K562 (cell line): ENCODE results near the gene CHML. TPM values are rescaled to one million over a fixed set of nuclear protein-coding genes. Genes with fewer than 3 reads are reported as not detected.

Experiments
- ATAC-seq: fragments of 200-7000 bp; cut with Tn5 transposase; 3 replicates; pipeline ENCODE4 v1.9.1; 2020; ENCODE audit warnings: moderate library complexity
- BruUV-seq: library from RNA; stranded (reverse); fragments of 400-500 nt; replicated peaks from 2 replicates; lab custom pipeline; 2021; lab: Mats Ljungman, UMichigan
- CTCF ChIA-PET: fragments of 300-600 bp; formaldehyde crosslinking; extraction: SDS; loops from one replicate; lab custom pipeline; 2021; ENCODE audit warnings: low intra/inter-chr PET ratio; lab: Yijun Ruan, JAX
- POLR2A ChIA-PET: fragments of 300-600, 350-650 bp; sonication (Branson Sonifier 250); formaldehyde crosslinking; extraction: SDS; loops from one replicate; lab custom pipeline; 2021; ENCODE audit warnings: antibody characterized with exemption, inconsistent platforms; lab: Yijun Ruan, JAX
- DNase-seq, 4 experiments: peaks; one replicate each; pipeline versions ENCODE4 v3.0.0 to v3.0.0-alpha.2; 2011 to 2018; ENCODE audit warnings: low spot score in 3 of 4, mixed read lengths in 3 of 4; ENCODE audit errors: extremely low read depth in 1 of 4
- FAIRE-seq: peaks from 2 replicates; lab custom pipeline; 2011; peaks lifted over from hg19 to GRCh38; lab: Jason Lieb, UNC
- H2AFZ ChIP-seq: 2 replicates; pipeline ENCODE4 v1.6.0; 2011; ENCODE audit warnings: low read depth, low read length, control low read depth, inconsistent platforms
- H3K27ac ChIP-seq: fragments of 200-600 bp; 3 replicates; pipeline ENCODE4 v1.8.0; 2011; ENCODE audit warnings: low read depth, mild to moderate bottlenecking, control low read depth, inconsistent platforms, low read length, moderate library complexity, mixed read lengths; ENCODE audit errors: extremely low read depth
- H3K27me3 ChIP-seq, 2 experiments: fragments of 300-600 bp in 1 of 2; 2 replicates in 1 of 2; 3 replicates in 1 of 2; pipeline versions ENCODE4 v1.6.0 to v1.8.0; 2011; ENCODE audit warnings: inconsistent platforms in 2 of 2, low read length in 2 of 2, mild to moderate bottlenecking in 1 of 2, mixed read lengths in 1 of 2, moderate library complexity in 1 of 2; ENCODE audit not compliant: control insufficient read depth in 2 of 2, insufficient read depth in 2 of 2
- H3K36me3 ChIP-seq: fragments of 300-600 bp; 3 replicates; pipeline ENCODE4 v1.8.0; 2011; ENCODE audit warnings: mild to moderate bottlenecking, low read length, inconsistent platforms; ENCODE audit not compliant: control insufficient read depth, insufficient read depth
- H3K4me1 ChIP-seq, 2 experiments: fragments of 200-600 bp in 1 of 2; replicated peaks in 1 of 2; 2 replicates in 1 of 2; 3 replicates in 1 of 2; pipeline versions ENCODE4 v1.5.1 to v1.8.0; 2011; ENCODE audit warnings: inconsistent platforms in 2 of 2, low read length in 2 of 2, mild to moderate bottlenecking in 1 of 2, mixed read lengths in 1 of 2, moderate library complexity in 1 of 2; ENCODE audit not compliant: control insufficient read depth in 2 of 2, insufficient read depth in 2 of 2
- H3K4me2 ChIP-seq: 2 replicates; pipeline ENCODE4 v1.6.1; 2011; ENCODE audit warnings: low read length, control low read depth, inconsistent platforms, mixed read lengths; ENCODE audit not compliant: insufficient read depth
- H3K4me3 ChIP-seq: fragments of 200-600 bp; sonication (generic), shearing (Covaris generic); 2 replicates; pipeline ENCODE4 v1.5.1; 2016; ENCODE audit warnings: control low read depth, inconsistent platforms
- H3K79me2 ChIP-seq: fragments of 200-600 bp; 3 replicates; pipeline ENCODE4 v1.8.0; 2011; ENCODE audit warnings: low read length, inconsistent platforms; ENCODE audit not compliant: control insufficient read depth, insufficient read depth
- H3K9ac ChIP-seq, 2 experiments: 2 replicates each; pipeline versions ENCODE4 v1.6.0 to v1.6.1; 2011; ENCODE audit warnings: low read depth in 2 of 2, low read length in 2 of 2, control low read depth in 1 of 2, inconsistent platforms in 1 of 2, mild to moderate bottlenecking in 1 of 2, mixed read lengths in 1 of 2; ENCODE audit not compliant: insufficient read depth in 1 of 2
- H3K9me1 ChIP-seq: one replicate; pipeline ENCODE4 v1.6.0; 2011; ENCODE audit warnings: inconsistent platforms, mild to moderate bottlenecking, low read length, moderate library complexity; ENCODE audit not compliant: control insufficient read depth, insufficient read depth
- H3K9me3 ChIP-seq: replicated peaks from 2 replicates; pipeline ENCODE4 v1.5.1; 2011; ENCODE audit warnings: low read depth, low read length, inconsistent platforms; ENCODE audit not compliant: control insufficient read depth, insufficient read depth
- H4K20me1 ChIP-seq: replicated peaks from 2 replicates; pipeline ENCODE4 v1.6.1; 2011; ENCODE audit warnings: low read length, inconsistent platforms, mixed read lengths; ENCODE audit not compliant: control insufficient read depth, insufficient read depth
- EZH2 ChIP-seq: IDR thresholded peaks from 2 replicates; pipeline ENCODE4 v1.6.1; 2012; ENCODE audit warnings: low read depth, mild to moderate bottlenecking, inconsistent platforms, low read length, borderline replicate concordance
- FOXJ3 ChIP-seq: sonication (generic); formaldehyde crosslinking; IDR thresholded peaks from 2 replicates; pipeline ENCODE4 v1.4.0; 2020; ENCODE audit warnings: mild to moderate bottlenecking, missing genetic modification reagents
- GATAD2A ChIP-seq: fragments of 450-650 bp; IDR thresholded peaks from 2 replicates; pipeline ENCODE4 v1.6.1; 2017
- KDM1A ChIP-seq, 2 experiments: fragments of 450-650 bp; IDR thresholded peaks; 2 replicates each; pipeline ENCODE4 v1.6.1; 2016; ENCODE audit warnings: mild to moderate bottlenecking in 2 of 2
- KLF13 ChIP-seq: fragments of 450-650 bp; IDR thresholded peaks from 2 replicates; pipeline ENCODE4 v1.6.1; 2016; ENCODE audit warnings: missing genetic modification characterization, low read depth, mild to moderate bottlenecking, missing compliant biosample characterization, moderate library complexity, borderline replicate concordance
- NFIX ChIP-seq: fragments of 250-450 bp; sonication (Bioruptor Pico); IDR thresholded peaks from 2 replicates; pipeline ENCODE4 v1.4.0; 2020; ENCODE audit warnings: low read depth, mild to moderate bottlenecking, moderate library complexity
- NR2F6 ChIP-seq: fragments of 450-650 bp; formaldehyde crosslinking; IDR thresholded peaks from 2 replicates; pipeline ENCODE4 v1.4.0; 2020; ENCODE audit warnings: mild to moderate bottlenecking
- TAF7 ChIP-seq: fragments of 450-650 bp; IDR thresholded peaks from 2 replicates; pipeline ENCODE4 v1.6.1; 2016; ENCODE audit warnings: missing genetic modification characterization, missing compliant biosample characterization
- ZBTB2 ChIP-seq: fragments of 450-650 bp; IDR thresholded peaks from 2 replicates; pipeline ENCODE4 v1.6.1; 2016; ENCODE audit warnings: antibody characterized with exemption
- ZNF253 ChIP-seq: fragments of 250-450 bp; sonication (Bioruptor Pico); conservative IDR thresholded peaks from 2 replicates; pipeline ENCODE4 v1.6.1; 2021; ENCODE audit warnings: mild to moderate bottlenecking
- ZNF75A ChIP-seq: fragments of 450-650 bp; formaldehyde crosslinking; IDR thresholded peaks from 2 replicates; pipeline ENCODE4 v1.4.0; 2020; ENCODE audit warnings: mild to moderate bottlenecking
- WGBS: fragments of 100-300 bp; shearing (Covaris generic); methylation state at CpG from one replicate; pipeline ENCODE4 v1.1.6; 2016; ENCODE audit warnings: low coverage, mixed read lengths; ENCODE audit not compliant: insufficient coverage; ENCODE audit errors: missing lambda C conversion rate; 5-methylcytosine and 5-hydroxymethylcytosine counted together
- in situ Hi-C: fragments of 300-500 bp; cut with MboI; formaldehyde crosslinking; loops from 4 replicates; pipeline ENCODE4 v1.15.0; 2018; ENCODE audit warnings: inconsistent platforms, mixed read lengths
- intact Hi-C: fragments of 100-400 bp; cut with micrococcal nuclease; formaldehyde crosslinking; loops from 2 replicates; pipeline ENCODE4 v1.14.2; 2022
- polyA plus RNA-seq, 8 experiments: library from polyadenylated mRNA; depleted of rRNA in 4 of 8; stranded (reverse) in 5 of 8; unstranded in 3 of 8; fragments of >200 nt; fragmentation: Nextera tagmentation in 2 of 8; fragmentation: Illumina TruSeq in 1 of 8; extraction: Ambion mirVana in 2 of 8; extraction: Trizol in 1 of 8; gene quantifications; 2 replicates each; pipeline versions ENCODE4 v1.2.1 to v1.2.3, GENCODE V29; 2011 to 2014; ENCODE audit warnings: inconsistent platforms in 1 of 8, missing spikeins in 1 of 8
- total RNA-seq, 7 experiments: library from RNA; depleted of rRNA in 6 of 7; stranded (reverse); fragments of >200 nt in 6 of 7; fragmentation: Illumina TruSeq in 2 of 7; extraction: Trizol in 2 of 7; gene quantifications; 2 replicates each; pipeline versions ENCODE4 v1.2.1 to v1.2.3, GENCODE V29; 2011 to 2021; ENCODE audit warnings: low replicate concordance in 1 of 7

Gene CHML
- total and polyA plus RNA-seq, 9 of the 15 experiments (the other 6 are each of a cell fraction or from before 2014, with no cell fraction given), result 13.0 to 88.3 (median 62.8) TPM

- TF ChIP-seq TAF7 (no peak), GATAD2A (no peak), KLF13 (no peak), ZNF75A (CRISPR knock-in tag) (no peak), ZNF253 (CRISPR knock-in tag) (no peak), KDM1A (IDR thresholded peaks at IDR 0.05) (no peak), FOXJ3 (CRISPR knock-in tag) (no peak), EZH2 (no peak), ZBTB2 (no peak), NR2F6 (CRISPR knock-in tag) (no peak), NFIX (CRISPR knock-in tag) (no peak)
- no peaks in the 10 kb centered on the region for H3K27me3 ChIP-seq
- ChIA-PET POLR2A (no interaction called here), CTCF (interaction anchor here (0.8 kb wide), 1 partner anchor 18 kb away, joined by 4 read pairs; no protein-coding TSS in a partner anchor)
- BruUV-seq, result no TSS peak
- H3K4me1 ChIP-seq, result peaks cover 2 to 6% of the 10 kb centered on the region in 2 experiments; a peak in 4 of 5 replicates
- DNase-seq (peak in 1 of 4 experiments; percentile 4), ATAC-seq (no peak), FAIRE-seq (no peak)
- WGBS, result 71% methylated on average over 5 of the region's 5 CpGs
- no peak overlapping the region for H3K27ac ChIP-seq
- H3K36me3 ChIP-seq, result peaks cover 7% of the 10 kb centered on the region; the same call in 1 of the 3 replicates
- no peak overlapping the region for H3K9ac ChIP-seq
- H3K9me3 ChIP-seq, result no peaks in the 10 kb centered on the region
- H3K4me2 ChIP-seq, result no peak overlapping the region
- intact Hi-C loops (loop anchor here (10.0 kb wide), 1 partner anchor 707 kb away; no protein-coding TSS in a partner anchor), in situ Hi-C loops (loop anchor here (5.0 kb wide), 1 partner anchor 39 kb away; no protein-coding TSS in a partner anchor)
- H3K9me1 ChIP-seq, result no peaks in the 10 kb centered on the region
- H4K20me1 ChIP-seq, result no peaks in the 10 kb centered on the region
- H2AFZ ChIP-seq, result no peak overlapping the region
- H3K79me2 ChIP-seq, result no peaks in the 10 kb centered on the region
- no peak overlapping the region for H3K4me3 ChIP-seq
Observed at GRCh38 chr1:241591736-241592135, 48.4 kb downstream of the CHML start.
